NCI-H2196 (cell line): ENCODE results near the gene CNTN6.
"Not testable (repeated sequence)": the region's sequence is repeated elsewhere in the genome, so short reads cannot be mapped to it uniquely, and the experiment has no call there.

Source experiments
- DNase-seq: peaks from one replicate; lab custom pipeline; 2025; ENCODE audit not compliant: unreplicated experiment; lab: John Stamatoyannopoulos, UW

Gene CNTN6

GRCh38 chr3:1272546-1273265, 179.9 kb downstream of the CNTN6 start:
- DNase-seq, result no peak

DNA sequence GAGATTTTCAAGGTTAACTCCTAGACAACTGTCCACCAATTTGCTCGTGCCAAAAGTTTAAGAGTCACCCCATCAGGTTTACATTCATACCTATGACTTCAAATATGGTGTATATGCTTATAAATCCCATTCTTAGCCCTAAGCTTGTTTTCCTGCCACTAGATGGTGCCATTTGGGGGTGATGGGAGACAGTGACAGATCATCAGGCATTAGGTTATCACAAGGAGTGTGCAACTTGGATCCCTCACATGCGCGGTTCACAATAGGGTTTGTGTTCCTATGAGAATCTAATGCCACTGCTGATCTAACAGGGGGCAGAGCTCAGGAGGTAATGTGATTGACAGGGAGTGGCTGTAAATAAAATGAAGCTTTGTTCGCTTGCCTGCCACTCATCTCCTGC, 182.7 kb downstream of the CNTN6 start:
- DNase-seq, result no peak

GRCh38 chr3:1287815-1288214, 195.0 kb downstream of the CNTN6 start:
- no peak for DNase-seq

GRCh38 chr3:1288805-1289494, 196.1 kb downstream of the CNTN6 start:
- DNase-seq, result no peak

- DNase-seq, result no peak
Measured at GRCh38 chr3:1292571-1293071, 199.8 kb downstream of the CNTN6 start.

- DNase-seq, result no peak
Measured at GRCh38 chr3:1294586-1294985, 201.8 kb downstream of the CNTN6 start.

- DNase-seq, result no peak
Measured at GRCh38 chr3:1318296-1319005, 225.6 kb downstream of the CNTN6 start.

GRCh38 chr3:1326546-1326945, 233.7 kb downstream of the CNTN6 start:
- DNase-seq, result no peak

DNA sequence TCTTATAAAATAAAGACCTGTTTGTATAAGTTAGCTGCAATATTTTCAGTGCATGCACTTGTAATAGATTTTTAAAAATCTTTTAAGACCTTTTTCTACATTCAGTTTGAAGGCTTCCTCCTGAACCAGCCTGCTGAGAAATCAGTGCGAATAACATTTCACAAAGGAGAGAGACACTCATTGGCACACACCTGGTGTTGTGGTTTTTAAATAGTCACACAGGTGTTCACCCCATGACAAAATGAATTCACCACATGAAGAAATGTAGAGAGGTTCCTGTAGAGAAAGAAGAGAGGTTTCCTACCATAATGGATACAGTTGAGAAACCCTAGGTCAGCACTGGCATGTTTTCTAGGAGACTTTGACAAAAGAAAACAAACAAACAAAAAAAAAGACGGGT, 237.3 kb downstream of the CNTN6 start:
- no peak for DNase-seq

DNA sequence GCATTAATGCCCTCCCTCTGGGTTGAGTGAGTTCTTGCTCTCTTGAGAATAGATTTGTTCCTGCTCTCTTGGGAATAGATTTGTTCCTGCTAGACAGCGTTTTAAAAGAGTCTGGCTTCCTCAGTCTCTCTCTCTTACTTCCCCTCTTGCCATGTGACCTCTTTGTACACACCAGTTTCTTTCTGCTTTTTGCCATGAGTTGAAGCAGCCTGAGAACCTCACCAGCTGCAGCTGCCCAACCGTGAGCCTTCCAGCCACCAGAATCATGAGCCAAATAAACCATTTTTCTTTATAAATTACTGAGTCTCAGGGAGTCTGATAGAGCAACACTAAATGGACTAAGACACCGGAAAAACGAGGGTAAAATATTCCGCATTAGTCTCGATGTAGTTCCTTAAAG, 253.6 kb downstream of the CNTN6 start:
- no peak for DNase-seq

DNA sequence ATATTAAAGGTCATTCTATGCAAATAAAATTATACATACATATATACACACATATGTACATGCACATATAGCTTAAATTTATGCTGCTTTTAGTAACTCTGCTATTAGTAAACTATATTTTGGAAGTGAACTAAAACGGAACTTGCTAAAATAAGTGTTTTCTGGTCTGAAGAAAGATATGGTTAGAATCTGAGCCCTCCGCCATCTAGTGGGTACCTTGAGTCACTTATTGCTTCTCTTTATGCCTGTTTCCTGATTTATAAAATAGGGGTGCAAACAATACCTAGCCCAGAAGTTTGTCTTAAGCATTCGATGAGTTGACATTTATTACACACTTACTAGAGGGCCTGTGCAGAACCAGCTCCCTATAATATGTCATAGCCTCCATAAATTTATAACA, 255.7 kb downstream of the CNTN6 start:
- no peak for DNase-seq

DNA sequence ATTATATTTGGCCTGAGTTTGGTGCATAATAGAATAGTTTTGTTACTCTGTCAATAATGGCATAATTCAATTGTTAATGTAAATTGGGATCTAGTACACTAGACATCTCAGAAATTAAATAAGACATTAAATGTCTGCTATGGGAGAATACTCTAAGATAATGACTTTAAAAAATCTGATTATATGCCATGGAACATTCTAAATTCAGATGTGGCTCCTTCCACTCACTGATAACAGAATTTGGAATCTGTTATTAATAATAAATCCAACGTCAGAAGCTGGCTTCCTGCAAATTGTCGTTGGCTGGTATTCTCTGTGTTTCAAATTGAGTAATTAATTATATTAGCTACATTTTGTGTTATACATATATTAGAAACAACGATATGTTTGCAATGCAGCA, 258.1 kb downstream of the CNTN6 start:
- DNase-seq, result no peak

- no peak for DNase-seq
Measured at GRCh38 chr3:1355691-1356090, 262.9 kb downstream of the CNTN6 start.

DNA sequence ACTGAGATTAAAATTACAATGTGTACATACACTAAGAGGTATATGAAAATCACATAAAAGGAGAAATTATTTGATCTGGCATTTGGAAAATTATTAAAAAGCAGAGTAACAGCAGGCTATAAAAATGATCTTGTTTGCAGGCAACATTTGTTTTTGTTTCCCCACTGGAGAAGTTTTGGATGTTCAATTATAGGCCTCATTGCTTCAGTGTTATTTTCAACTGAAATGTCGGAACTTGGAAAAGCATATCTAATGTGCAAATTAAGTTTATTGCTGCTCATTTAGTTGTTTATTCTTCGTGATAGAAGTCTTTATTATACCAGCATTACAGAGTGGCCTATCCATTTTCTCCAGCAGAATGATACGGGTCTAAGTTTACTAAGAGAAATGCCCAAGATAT, 263.3 kb downstream of the CNTN6 start:
- DNase-seq, result no peak

GRCh38 chr3:1365528-1365927, 272.7 kb downstream of the CNTN6 start:
- no peak for DNase-seq

DNA sequence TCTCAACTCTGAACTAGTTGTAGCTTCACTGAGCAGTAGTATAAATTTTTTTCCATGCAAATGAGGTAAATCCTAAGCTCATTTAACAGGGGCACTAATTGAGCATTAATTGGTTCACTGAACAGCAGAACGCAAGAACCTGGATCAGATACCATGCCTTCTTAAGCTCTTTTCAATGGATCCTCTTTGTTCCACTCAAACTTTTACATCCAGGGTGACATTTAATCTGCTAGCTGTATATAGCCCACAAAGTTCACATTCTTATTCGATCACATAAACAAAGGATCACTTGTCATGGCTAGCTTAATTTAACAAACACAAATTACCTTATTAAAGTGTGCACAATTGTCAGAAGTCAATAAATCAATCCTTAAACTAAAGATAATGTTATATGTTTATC, 281.6 kb downstream of the CNTN6 start:
- DNase-seq, result no peak

DNA sequence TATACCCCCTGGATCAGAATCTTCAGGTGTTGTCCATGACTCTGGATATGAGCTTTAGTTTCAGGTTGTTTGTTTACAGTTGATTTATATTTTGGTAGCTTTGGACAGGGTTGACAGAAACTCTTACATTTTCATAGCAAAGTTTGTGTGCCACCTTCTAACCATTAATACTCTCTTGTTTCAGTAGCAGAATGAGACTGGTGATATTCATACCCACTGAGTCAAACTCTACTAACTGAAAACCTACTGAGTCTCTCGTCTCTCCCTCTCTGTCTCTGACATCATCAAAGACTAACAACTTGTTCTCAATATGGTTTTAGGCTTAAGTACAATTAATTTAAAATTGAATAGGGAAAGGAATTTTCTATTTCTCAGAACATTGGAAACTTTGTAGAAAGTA, 282.3 kb downstream of the CNTN6 start:
- DNase-seq, result no peak

GRCh38 chr3:1380926-1381646, 288.3 kb downstream of the CNTN6 start:
- no peak for DNase-seq

- no peak for DNase-seq
Measured at GRCh38 chr3:1381647-1382036, 288.8 kb downstream of the CNTN6 start.

- not testable (repeated sequence) for DNase-seq
Measured at GRCh38 chr3:1387396-1387905, 294.6 kb downstream of the CNTN6 start.

DNA sequence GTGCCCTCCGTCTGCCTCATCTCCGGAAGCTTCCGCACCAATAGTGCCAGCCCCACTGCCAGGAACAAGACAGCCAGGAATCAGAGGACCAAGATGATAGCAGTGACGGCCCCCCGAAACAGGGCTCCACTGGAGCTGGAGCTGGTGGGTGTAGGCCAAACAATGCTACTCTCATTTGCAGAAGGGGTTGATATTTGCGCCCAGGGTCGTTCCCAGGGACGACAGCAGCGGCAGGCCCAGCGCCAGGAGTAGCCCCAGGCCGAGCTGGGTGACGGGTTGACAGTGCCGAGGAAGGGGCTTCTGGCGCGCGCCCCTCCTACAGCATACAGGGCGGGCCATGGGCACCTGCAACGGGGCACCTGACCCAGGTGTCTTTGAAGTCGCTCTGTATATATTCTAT, 301.4 kb downstream of the CNTN6 start:
- no peak for DNase-seq
